Mesenchymal stem cell (in vitro differentiated cells and primary cell): ENCODE results near the gene RPS15A.

Experiments
- DNase-seq: peaks from one replicate; pipeline ENCODE4 v3.0.0-alpha.2; 2013
- H2AFZ ChIP-seq: one replicate; pipeline ENCODE4 v1.6.1; 2013; ENCODE audit warnings: low read depth, mild to moderate bottlenecking, control low read depth, inconsistent platforms, low read length, moderate library complexity
- H2AK5ac ChIP-seq: 2 replicates; pipeline ENCODE4 v1.6.1; 2013; ENCODE audit warnings: low read length, moderate library complexity, mild to moderate bottlenecking, inconsistent platforms; ENCODE audit not compliant: severe bottlenecking
- H2BK120ac ChIP-seq: one replicate; pipeline ENCODE4 v1.6.1; 2013; ENCODE audit warnings: low read depth, mild to moderate bottlenecking, inconsistent platforms, low read length, moderate library complexity
- H2BK12ac ChIP-seq, 2 experiments: one replicate each; pipeline ENCODE4 v1.6.1; 2013; ENCODE audit warnings: inconsistent platforms in 2 of 2, low read length in 2 of 2, mild to moderate bottlenecking in 2 of 2, moderate library complexity in 2 of 2, control low read depth in 1 of 2
- H2BK15ac ChIP-seq: one replicate; pipeline ENCODE4 v1.6.1; 2013; ENCODE audit warnings: mild to moderate bottlenecking, low read depth, inconsistent platforms; ENCODE audit not compliant: poor library complexity, severe bottlenecking
- H2BK5ac ChIP-seq: 2 replicates; pipeline ENCODE4 v1.6.1; 2013; ENCODE audit warnings: low read depth, mild to moderate bottlenecking, low read length, control low read depth, inconsistent platforms; ENCODE audit not compliant: poor library complexity, severe bottlenecking
- H3K14ac ChIP-seq, 2 experiments: one replicate each; pipeline ENCODE4 v1.6.1; 2013; ENCODE audit warnings: inconsistent platforms in 2 of 2, low read length in 2 of 2, control low read depth in 1 of 2, mild to moderate bottlenecking in 1 of 2, moderate library complexity in 1 of 2
- H3K18ac ChIP-seq, 2 experiments: one replicate each; pipeline ENCODE4 v1.6.1; 2013; ENCODE audit warnings: inconsistent platforms in 2 of 2, low read length in 2 of 2, control low read depth in 1 of 2, low read depth in 1 of 2, mild to moderate bottlenecking in 1 of 2
- H3K23ac ChIP-seq, 2 experiments: one replicate each; pipeline ENCODE4 v1.6.1; 2013; ENCODE audit warnings: inconsistent platforms in 2 of 2, low read length in 2 of 2, mild to moderate bottlenecking in 2 of 2, moderate library complexity in 2 of 2, control low read depth in 1 of 2
- H3K27ac ChIP-seq: 2 replicates; pipeline ENCODE4 v1.5.1; 2013; ENCODE audit warnings: mild to moderate bottlenecking, moderate library complexity, low read length, control low read depth, inconsistent platforms; ENCODE audit not compliant: poor library complexity, severe bottlenecking
- H3K27me3 ChIP-seq, 2 experiments: 2 replicates each; pipeline versions ENCODE4 v1.6.1 to v1.7.0; 2013; ENCODE audit warnings: low read length in 2 of 2, mild to moderate bottlenecking in 2 of 2, moderate library complexity in 2 of 2, control low read depth in 1 of 2, inconsistent platforms in 1 of 2; ENCODE audit not compliant: control insufficient read depth in 1 of 2, insufficient read depth in 1 of 2
- H3K36me3 ChIP-seq, 2 experiments: 2 replicates each; pipeline versions ENCODE4 v1.6.1 to v1.7.0; 2013; ENCODE audit warnings: low read length in 2 of 2, control low read depth in 1 of 2, inconsistent platforms in 1 of 2, low read depth in 1 of 2, mild to moderate bottlenecking in 1 of 2; ENCODE audit not compliant: insufficient read depth in 2 of 2, control insufficient read depth in 1 of 2
- H3K4ac ChIP-seq, 2 experiments: one replicate each; pipeline ENCODE4 v1.6.1; 2013; ENCODE audit warnings: inconsistent platforms in 2 of 2, low read length in 2 of 2, mild to moderate bottlenecking in 2 of 2, moderate library complexity in 2 of 2, control low read depth in 1 of 2, low read depth in 1 of 2
- H3K4me1 ChIP-seq: 2 replicates; pipeline ENCODE4 v1.6.1; 2013; ENCODE audit warnings: low read depth, low read length, control low read depth; ENCODE audit not compliant: control insufficient read depth, insufficient read depth
- H3K4me2 ChIP-seq: 2 replicates; pipeline ENCODE4 v1.6.1; 2013; ENCODE audit warnings: low read length, mild to moderate bottlenecking, inconsistent platforms; ENCODE audit not compliant: poor library complexity, severe bottlenecking
- H3K4me3 ChIP-seq, 2 experiments: 2 replicates each; pipeline versions ENCODE4 v1.5.1 to v1.7.0; 2013; ENCODE audit warnings: low read length in 2 of 2, mild to moderate bottlenecking in 2 of 2, control low read depth in 1 of 2, low read depth in 1 of 2; ENCODE audit not compliant: insufficient read depth in 1 of 2
- H3K79me1 ChIP-seq: replicated peaks from 2 replicates; pipeline ENCODE4 v1.6.1; 2013; ENCODE audit warnings: mild to moderate bottlenecking, control low read depth, low read length, inconsistent platforms; ENCODE audit not compliant: poor library complexity, severe bottlenecking
- H3K9ac ChIP-seq: 2 replicates; pipeline ENCODE4 v1.7.0; 2013; ENCODE audit warnings: mild to moderate bottlenecking, low read length, moderate library complexity
- H3K9me3 ChIP-seq: 2 replicates; pipeline ENCODE4 v1.7.0; 2013; ENCODE audit warnings: mild to moderate bottlenecking, low read length; ENCODE audit not compliant: control insufficient read depth
- H4K8ac ChIP-seq: one replicate; pipeline ENCODE4 v1.6.1; 2013; ENCODE audit warnings: inconsistent platforms, mild to moderate bottlenecking, low read length, moderate library complexity
- H4K91ac ChIP-seq: one replicate; pipeline ENCODE4 v1.6.1; 2013; ENCODE audit warnings: mild to moderate bottlenecking, low read length, inconsistent platforms
- WGBS: methylation state at CpG from one replicate; pipeline ENCODE4 v1.1.7; 2013; ENCODE audit warnings: mixed read lengths; 5-methylcytosine and 5-hydroxymethylcytosine counted together

RPS15A gene

GRCh38 chr16:18805257-18805773 lies 15.2 kb upstream of the RPS15A start:
- no peak overlapping the region for H3K4me3 ChIP-seq
- H3K9ac ChIP-seq, result peak overlapping the region; percentile 71
- H2BK15ac ChIP-seq, result no peak overlapping the region
- no peak overlapping the region for H2AFZ ChIP-seq
- no peak overlapping the region for H4K91ac ChIP-seq
- WGBS, result 13% methylated on average over 1 of the region's 2 CpGs
- H2BK12ac ChIP-seq, result no peak overlapping the region
- no peak overlapping the region for H3K4me2 ChIP-seq
- peaks cover 9 to 45% of the 10 kb centered on the region in 2 experiments for H3K36me3 ChIP-seq
- no peak overlapping the region for H3K18ac ChIP-seq
- H3K23ac ChIP-seq, result no peak overlapping the region
- no peaks in the 10 kb centered on the region for H3K27me3 ChIP-seq
- no peak overlapping the region for H4K8ac ChIP-seq
- peaks cover 12% of the 10 kb centered on the region for H3K79me1 ChIP-seq
- no peak for DNase-seq
- H3K4me1 ChIP-seq, result peaks cover 5% of the 10 kb centered on the region
- H3K27ac ChIP-seq, result no peak overlapping the region
- H3K9me3 ChIP-seq, result no peaks in the 10 kb centered on the region
- H2AK5ac ChIP-seq, result no peak overlapping the region
- H3K14ac ChIP-seq, result no peak overlapping the region
- no peak overlapping the region for H2BK120ac ChIP-seq
- no peak overlapping the region for H2BK5ac ChIP-seq
- H3K4ac ChIP-seq, result no peak overlapping the region

GRCh38 chr16:18804540-18804939 lies 14.4 kb upstream of the RPS15A start:
- Histone ChIP-seq H3K4me2 (no peak overlapping the region), H3K27me3 (no peaks in the 10 kb centered on the region), H3K79me1 (peaks cover 12% of the 10 kb centered on the region), H2BK5ac (no peak overlapping the region), H2AFZ (no peak overlapping the region), H3K27ac (peak overlapping the region; percentile 83), H2BK15ac (no peak overlapping the region), H3K14ac (no peak overlapping the region), H2BK120ac (no peak overlapping the region), H2AK5ac (no peak overlapping the region), H3K4me3 (peak overlapping the region in 1 of 2 experiments; percentile 21), H3K4ac (no peak overlapping the region), H3K36me3 (peaks cover 9 to 37% of the 10 kb centered on the region in 2 experiments), H4K8ac (no peak overlapping the region), H4K91ac (no peak overlapping the region), H3K9ac (peak overlapping the region; percentile 71), H2BK12ac (no peak overlapping the region), H3K4me1 (peaks cover 7% of the 10 kb centered on the region), H3K23ac (no peak overlapping the region), H3K18ac (no peak overlapping the region), H3K9me3 (no peaks in the 10 kb centered on the region)
- no peak for DNase-seq
- 40% methylated on average over 2 of the region's 3 CpGs for WGBS

- Histone ChIP-seq H3K4me1 (peaks cover 7% of the 10 kb centered on the region), H3K4ac (no peak overlapping the region), H2BK120ac (no peak overlapping the region), H3K79me1 (peaks cover 7% of the 10 kb centered on the region), H2BK5ac (no peak overlapping the region), H2BK12ac (no peak overlapping the region), H2AK5ac (peak overlapping the region; percentile 10), H3K14ac (no peak overlapping the region), H3K27ac (peak overlapping the region; percentile 66), H3K9me3 (no peaks in the 10 kb centered on the region), H2AFZ (no peak overlapping the region), H4K91ac (no peak overlapping the region), H2BK15ac (no peak overlapping the region), H3K4me3 (peak overlapping the region in 1 of 2 experiments; percentile 21), H3K9ac (peak overlapping the region; percentile 71), H3K18ac (peak overlapping the region in 1 of 2 experiments; percentile 49), H3K23ac (no peak overlapping the region), H3K4me2 (no peak overlapping the region), H3K36me3 (peaks cover 4 to 30% of the 10 kb centered on the region in 2 experiments), H3K27me3 (no peaks in the 10 kb centered on the region), H4K8ac (no peak overlapping the region)
- peak; percentile 59 for DNase-seq
- 75% methylated on average over 3 of the region's 5 CpGs for WGBS
Measured at GRCh38 chr16:18803569-18804462, 13.7 kb upstream of the RPS15A start.

- 93% methylated on average over 7 of the region's 16 CpGs for WGBS
- DNase-seq, result no peak
Measured at GRCh38 chr16:18802767-18803343, 12.7 kb upstream of the RPS15A start.

More at GRCh38 chr16:18802767-18803343, 12.7 kb upstream of the RPS15A start:
- Histone ChIP-seq H3K23ac (no peak overlapping the region), H3K9me3 (no peaks in the 10 kb centered on the region), H2BK5ac (no peak overlapping the region), H3K27ac (no peak overlapping the region), H3K36me3 (peaks cover 4 to 23% of the 10 kb centered on the region in 2 experiments), H4K8ac (no peak overlapping the region), H3K27me3 (no peaks in the 10 kb centered on the region), H3K4ac (no peak overlapping the region), H3K9ac (no peak overlapping the region), H3K18ac (no peak overlapping the region), H3K4me2 (no peak overlapping the region), H2BK15ac (no peak overlapping the region), H2BK12ac (no peak overlapping the region), H2AK5ac (no peak overlapping the region), H4K91ac (no peak overlapping the region), H2AFZ (no peak overlapping the region), H3K79me1 (peaks cover 7% of the 10 kb centered on the region), H2BK120ac (peak overlapping the region; percentile 5), H3K4me3 (no peak overlapping the region), H3K4me1 (peaks cover 7% of the 10 kb centered on the region), H3K14ac (no peak overlapping the region)
